Esophagus squamous epithelium (tissue), 5 donors: ENCODE results near the gene SERPINA4. TPM values are rescaled to one million over a fixed set of nuclear protein-coding genes. Genes with fewer than 3 reads are reported as not detected.

ENCODE experiments used
- DNase-seq: peaks from one replicate; lab custom pipeline; 2025; lab: John Stamatoyannopoulos, UW
- H3K27ac ChIP-seq, 4 donors: fragments of 200-600 bp; sonication (generic); one replicate each; pipeline ENCODE4 v1.5.1; 2016 to 2019; ENCODE audit warnings: mild to moderate bottlenecking in 1 of 4
- H3K27me3 ChIP-seq, 4 donors: fragments of 200-600 bp; sonication (generic); 1 replicate in 3 of 4; 2 replicates in 1 of 4; pipeline versions ENCODE4 v1.5.1 to v1.6.0; 2017 to 2021; ENCODE audit warnings: antibody characterized with exemption in 1 of 4
- H3K36me3 ChIP-seq, 3 donors: fragments of 200-600 bp; sonication (generic); one replicate each; pipeline ENCODE4 v1.5.1; 2016 to 2019
- H3K4me1 ChIP-seq, 3 donors: fragments of 200-600 bp; sonication (generic); one replicate each; pipeline ENCODE4 v1.5.1; 2017 to 2019
- H3K4me3 ChIP-seq, 4 donors: fragments of 200-600 bp; sonication (generic); 1 replicate in 3 of 4; 2 replicates in 1 of 4; pipeline ENCODE4 v1.5.1; 2016 to 2019; ENCODE audit warnings: mild to moderate bottlenecking in 2 of 4, moderate library complexity in 1 of 4
- H3K9me3 ChIP-seq, 3 donors: fragments of 200-600 bp; sonication (generic); one replicate each; pipeline ENCODE4 v1.5.1; 2016 to 2019
- CTCF ChIP-seq, 6 experiments: fragments of 450-650 bp in 4 of 6; fragments of 200-600 bp in 2 of 6; sonication (generic) in 2 of 6; IDR thresholded peaks; one replicate each; pipeline ENCODE4 v1.5.1; 2016 to 2019; ENCODE audit warnings: antibody characterized with exemption in 6 of 6, mild to moderate bottlenecking in 4 of 6, moderate library complexity in 4 of 6
- POLR2A ChIP-seq, 4 donors: fragments of 450-650 bp; IDR thresholded peaks; one replicate each; pipeline ENCODE4 v1.6.1; 2017; ENCODE audit warnings: antibody characterized with exemption in 4 of 4, mild to moderate bottlenecking in 4 of 4, moderate library complexity in 3 of 4
- WGBS, 2 donors: methylation state at CpG; one replicate each; pipeline ENCODE4 v1.1.5; 2018; 5-methylcytosine and 5-hydroxymethylcytosine counted together
- intact Hi-C: fragments of 100-400 bp; cut with DNase I; formaldehyde crosslinking; loops from one replicate; pipeline ENCODE4 v1.15.0; 2022
- total RNA-seq, 4 donors: library from RNA; depleted of rRNA; stranded (reverse); fragments of >200 nt; gene quantifications; one replicate each; pipeline ENCODE4 v1.1.0, GENCODE V29; 2016
- donor health status: DM: yes; HTN: yes; CAD: no.

Gene SERPINA4
- total RNA-seq, 4 donors from 2014 or later, result not detected

- H3K4me3 ChIP-seq, result no peak overlapping the region
- no peak overlapping the region for H3K27ac ChIP-seq
- no peaks in the 10 kb centered on the region for H3K9me3 ChIP-seq
- intact Hi-C loops, result no loop called here
- no peaks in the 10 kb centered on the region for H3K36me3 ChIP-seq
- DNase-seq, result no peak
- TF ChIP-seq POLR2A (IDR thresholded peaks at IDR 0.05), result no peak
- no peak for TF ChIP-seq CTCF (IDR thresholded peaks at IDR 0.05)
- H3K4me1 ChIP-seq, result peaks cover 4 to 6% (median 6%) of the 10 kb centered on the region in 3 donors
- WGBS, 2 donors, result 83 to 88% methylated on average over 4 of the region's 4 CpGs
- no peaks in the 10 kb centered on the region for H3K27me3 ChIP-seq
Observed at GRCh38 chr14:94593749-94594431, 32.6 kb downstream of the SERPINA4 start.

- 92% methylated on average over 7 of the region's 7 CpGs for WGBS, 2 donors
- Histone ChIP-seq H3K27ac (no peak overlapping the region), H3K27me3 (no peaks in the 10 kb centered on the region), H3K9me3 (no peaks in the 10 kb centered on the region), H3K4me3 (no peak overlapping the region), H3K4me1 (peaks cover 10 to 12% (median 11%) of the 10 kb centered on the region in 3 donors), H3K36me3 (no peaks in the 10 kb centered on the region)
- TF ChIP-seq POLR2A (IDR thresholded peaks at IDR 0.05) (no peak), CTCF (IDR thresholded peaks at IDR 0.05) (no peak)
- intact Hi-C loops, result no loop called here
- DNase-seq, result no peak
Observed at GRCh38 chr14:94594441-94594840, 33.2 kb downstream of the SERPINA4 start.

- Histone ChIP-seq H3K27ac (no peak overlapping the region), H3K36me3 (no peaks in the 10 kb centered on the region), H3K27me3 (no peaks in the 10 kb centered on the region), H3K4me3 (no peak overlapping the region), H3K9me3 (no peaks in the 10 kb centered on the region), H3K4me1 (peaks cover 21 to 26% (median 26%) of the 10 kb centered on the region in 3 donors)
- no peak for DNase-seq
- intact Hi-C loops, result no loop called here
- TF ChIP-seq POLR2A (IDR thresholded peaks at IDR 0.05), result no peak
- TF ChIP-seq CTCF (IDR thresholded peaks at IDR 0.05), result no peak
- WGBS, 2 donors, result 100% methylated on average over 1 to 2 of the region's 2 CpGs
Observed at GRCh38 chr14:94595912-94596311, 34.7 kb downstream of the SERPINA4 start.

- Histone ChIP-seq H3K9me3 (no peaks in the 10 kb centered on the region), H3K4me3 (no peak overlapping the region), H3K36me3 (no peaks in the 10 kb centered on the region), H3K27me3 (no peaks in the 10 kb centered on the region), H3K27ac (no peak overlapping the region), H3K4me1 (peaks cover 21 to 31% (median 26%) of the 10 kb centered on the region in 3 donors)
- 79 to 84% methylated on average over 9 of the region's 9 CpGs for WGBS, 2 donors
- intact Hi-C loops, result no loop called here
- DNase-seq, result no peak
- TF ChIP-seq CTCF (IDR thresholded peaks at IDR 0.05) (no peak), POLR2A (IDR thresholded peaks at IDR 0.05) (no peak)
Observed at GRCh38 chr14:94596361-94596760, 35.1 kb downstream of the SERPINA4 start.

- no peak overlapping the region for H3K27ac ChIP-seq
- no peaks in the 10 kb centered on the region for H3K27me3 ChIP-seq
- 93 to 98% methylated on average over 5 of the region's 5 CpGs for WGBS, 2 donors
- H3K4me1 ChIP-seq, result peaks cover 29 to 45% (median 40%) of the 10 kb centered on the region in 3 donors
- TF ChIP-seq CTCF (IDR thresholded peaks at IDR 0.05), result no peak
- no peak for TF ChIP-seq POLR2A (IDR thresholded peaks at IDR 0.05)
- DNase-seq, result no peak
- H3K4me3 ChIP-seq, result no peak overlapping the region
- H3K36me3 ChIP-seq, result no peaks in the 10 kb centered on the region
- H3K9me3 ChIP-seq, result no peaks in the 10 kb centered on the region
- intact Hi-C loops, result no loop called here
Observed at GRCh38 chr14:94597788-94598187, 36.5 kb downstream of the SERPINA4 start.
